HG02885 (cell line): ENCODE measurements around the gene NCR2.

Source experiments
- ATAC-seq: cut with Tn5 transposase; IDR thresholded peaks from one replicate; pipeline ENCODE4 v1.9.1; 2021; ENCODE audit warnings: mild to moderate bottlenecking; ENCODE audit not compliant: unreplicated experiment, poor library complexity

Gene NCR2

GRCh38 chr6:41356825-41357224 is 21.4 kb downstream of the NCR2 start:
- no peak for ATAC-seq

GRCh38 chr6:41358503-41358902 is 23.1 kb downstream of the NCR2 start:
- ATAC-seq, result no peak

GRCh38 chr6:41359617-41360313 is 24.4 kb downstream of the NCR2 start:
- no peak for ATAC-seq

- no peak for ATAC-seq
These were observed 24.9 kb downstream of the NCR2 start for GRCh38 chr6:41360314-41360685.

GRCh38 chr6:41366150-41366549 is 30.7 kb downstream of the NCR2 start:
- ATAC-seq, result no peak

- no peak for ATAC-seq
These were observed 31.7 kb downstream of the NCR2 start for GRCh38 chr6:41367061-41367460.

GRCh38 chr6:41367700-41368099 is 32.3 kb downstream of the NCR2 start:
- no peak for ATAC-seq

- no peak for ATAC-seq
These were observed 35.2 kb downstream of the NCR2 start for GRCh38 chr6:41370488-41371111.

GRCh38 chr6:41371461-41371991 is 36.1 kb downstream of the NCR2 start:
- ATAC-seq, result no peak

- no peak for ATAC-seq
These were observed 36.8 kb downstream of the NCR2 start for GRCh38 chr6:41371992-41372831.

- ATAC-seq, result no peak
These were observed 37.6 kb downstream of the NCR2 start for GRCh38 chr6:41372832-41373626.

- ATAC-seq, result no peak
These were observed 38.2 kb downstream of the NCR2 start for GRCh38 chr6:41373627-41373918.

- ATAC-seq, result no peak
These were observed 38.7 kb downstream of the NCR2 start for GRCh38 chr6:41373919-41374617.

- no peak for ATAC-seq
These were observed 39.5 kb downstream of the NCR2 start for GRCh38 chr6:41374618-41375590.

GRCh38 chr6:41375598-41376151 is 40.3 kb downstream of the NCR2 start:
- no peak for ATAC-seq

GRCh38 chr6:41376176-41376575 is 40.8 kb downstream of the NCR2 start:
- ATAC-seq, result no peak

GRCh38 chr6:41377071-41377470 is 41.7 kb downstream of the NCR2 start:
- no peak for ATAC-seq

- no peak for ATAC-seq
These were observed 43.9 kb downstream of the NCR2 start for GRCh38 chr6:41379306-41379705.
